HFFc6 (cell line): ENCODE results near the gene N4BP3. TPM values are rescaled to one million over a fixed set of nuclear protein-coding genes. Genes with fewer than 3 reads are reported as not detected.

Source experiments
- DNase-seq: peaks from one replicate; pipeline ENCODE4 v3.0.0-alpha.2; 2018
- H3K27ac Mint-ChIP-seq: 2 replicates; pipeline ENCODE4 v1.8.0; 2020; ENCODE audit warnings: mild to moderate bottlenecking, mixed read lengths
- H3K27me3 Mint-ChIP-seq: 2 replicates; pipeline ENCODE4 v1.8.0; 2021; ENCODE audit warnings: mild to moderate bottlenecking, moderate library complexity, mixed read lengths; ENCODE audit not compliant: insufficient read depth
- H3K36me3 Mint-ChIP-seq: 2 replicates; pipeline ENCODE4 v1.8.0; 2021; ENCODE audit warnings: low read depth, mixed read lengths
- H3K4me1 Mint-ChIP-seq: 2 replicates; pipeline ENCODE4 v1.8.0; 2020; ENCODE audit warnings: low read depth, mixed read lengths
- H3K4me3 Mint-ChIP-seq: 2 replicates; pipeline ENCODE4 v1.8.0; 2020; ENCODE audit warnings: mild to moderate bottlenecking, moderate library complexity, mixed read lengths
- H3K9me3 Mint-ChIP-seq: 2 replicates; pipeline ENCODE4 v1.8.0; 2020; ENCODE audit warnings: mild to moderate bottlenecking, mixed read lengths
- total RNA-seq, 6 experiments: library from RNA; stranded (reverse); fragmentation: NEBNext Ultra II Directional; extraction: Animal tissue kit (Norgen Biotek cat#: 25700); gene quantifications; 2 replicates in 1 of 6; 3 replicates in 5 of 6; pipeline ENCODE4 v1.2.3, GENCODE V29; 2021
- TF ChIP-seq, protein P1 (sequence below): fragments of 200-600 bp; sonication (generic); IDR thresholded peaks from 2 replicates; pipeline ENCODE4 v1.5.0; 2021; ENCODE audit warnings: antibody characterized with exemption, mild to moderate bottlenecking

The N4BP3 gene
- total RNA-seq, 6 experiments from 2014 or later: 0.03 to 0.05 (median 0.05) TPM; not detected in 3

DNA sequence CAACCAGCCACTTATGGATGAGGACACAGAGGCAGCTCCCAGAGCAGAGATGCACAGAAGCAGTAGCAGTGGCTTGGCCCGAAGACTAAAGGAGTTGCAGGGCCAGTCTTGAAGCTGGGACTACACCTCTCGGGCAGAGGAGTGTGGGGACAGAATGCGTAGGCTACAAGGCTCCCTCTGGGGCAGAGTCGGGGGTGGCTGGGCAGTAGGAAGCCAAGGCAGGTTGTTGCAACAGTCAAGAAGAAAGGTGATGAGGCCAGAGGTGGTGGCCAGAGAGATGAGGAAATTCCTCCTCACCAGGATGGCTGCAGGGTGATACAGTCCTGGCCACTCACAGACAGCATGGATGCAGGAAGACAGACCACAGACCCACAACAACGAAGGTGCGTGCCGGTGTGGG, 4.9 kb upstream of the N4BP3 start:
- Mint-ChIP-seq H3K9me3 (peaks cover 5% of the 10 kb centered on the region; the same call in 1 of the 2 replicates), H3K4me1 (no peaks in the 10 kb centered on the region), H3K36me3 (no peaks in the 10 kb centered on the region; the same call in 1 of the 2 replicates), H3K27ac (no peak overlapping the region), H3K4me3 (no peak overlapping the region), H3K27me3 (peaks cover 27% of the 10 kb centered on the region)
- no peak for DNase-seq
- TF ChIP-seq, protein P1, sequence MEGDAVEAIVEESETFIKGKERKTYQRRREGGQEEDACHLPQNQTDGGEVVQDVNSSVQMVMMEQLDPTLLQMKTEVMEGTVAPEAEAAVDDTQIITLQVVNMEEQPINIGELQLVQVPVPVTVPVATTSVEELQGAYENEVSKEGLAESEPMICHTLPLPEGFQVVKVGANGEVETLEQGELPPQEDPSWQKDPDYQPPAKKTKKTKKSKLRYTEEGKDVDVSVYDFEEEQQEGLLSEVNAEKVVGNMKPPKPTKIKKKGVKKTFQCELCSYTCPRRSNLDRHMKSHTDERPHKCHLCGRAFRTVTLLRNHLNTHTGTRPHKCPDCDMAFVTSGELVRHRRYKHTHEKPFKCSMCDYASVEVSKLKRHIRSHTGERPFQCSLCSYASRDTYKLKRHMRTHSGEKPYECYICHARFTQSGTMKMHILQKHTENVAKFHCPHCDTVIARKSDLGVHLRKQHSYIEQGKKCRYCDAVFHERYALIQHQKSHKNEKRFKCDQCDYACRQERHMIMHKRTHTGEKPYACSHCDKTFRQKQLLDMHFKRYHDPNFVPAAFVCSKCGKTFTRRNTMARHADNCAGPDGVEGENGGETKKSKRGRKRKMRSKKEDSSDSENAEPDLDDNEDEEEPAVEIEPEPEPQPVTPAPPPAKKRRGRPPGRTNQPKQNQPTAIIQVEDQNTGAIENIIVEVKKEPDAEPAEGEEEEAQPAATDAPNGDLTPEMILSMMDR: no peak

DNA sequence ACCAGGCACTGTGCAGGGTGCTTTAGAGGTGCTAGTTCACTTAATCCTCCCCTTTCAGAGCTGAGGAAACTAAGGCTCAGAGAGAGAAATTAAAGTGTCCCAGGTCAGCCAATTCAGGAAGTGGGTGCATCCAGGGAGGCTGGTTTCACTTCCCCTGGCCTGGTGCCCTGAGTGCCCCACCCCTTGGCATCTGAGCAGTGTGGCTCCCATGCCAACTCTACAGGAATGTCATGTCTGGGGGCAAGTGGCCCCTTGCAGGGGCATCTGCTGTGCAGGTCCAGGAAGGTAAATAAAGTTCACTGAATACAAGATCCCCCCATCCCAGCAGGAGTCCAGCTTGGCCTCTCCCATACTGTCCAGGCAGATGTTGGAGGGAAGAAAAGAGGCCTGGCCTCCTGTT, 4.4 kb upstream of the N4BP3 start:
- H3K36me3 Mint-ChIP-seq: no peaks in the 10 kb centered on the region; the same call in 1 of the 2 replicates
- H3K27ac Mint-ChIP-seq: no peak overlapping the region
- H3K4me1 Mint-ChIP-seq: no peaks in the 10 kb centered on the region
- TF ChIP-seq, protein P1: no peak
- H3K9me3 Mint-ChIP-seq: peaks cover 5% of the 10 kb centered on the region; the same call in 1 of the 2 replicates
- no peak overlapping the region for H3K4me3 Mint-ChIP-seq
- DNase-seq: no peak
- H3K27me3 Mint-ChIP-seq: peaks cover 27% of the 10 kb centered on the region

DNA sequence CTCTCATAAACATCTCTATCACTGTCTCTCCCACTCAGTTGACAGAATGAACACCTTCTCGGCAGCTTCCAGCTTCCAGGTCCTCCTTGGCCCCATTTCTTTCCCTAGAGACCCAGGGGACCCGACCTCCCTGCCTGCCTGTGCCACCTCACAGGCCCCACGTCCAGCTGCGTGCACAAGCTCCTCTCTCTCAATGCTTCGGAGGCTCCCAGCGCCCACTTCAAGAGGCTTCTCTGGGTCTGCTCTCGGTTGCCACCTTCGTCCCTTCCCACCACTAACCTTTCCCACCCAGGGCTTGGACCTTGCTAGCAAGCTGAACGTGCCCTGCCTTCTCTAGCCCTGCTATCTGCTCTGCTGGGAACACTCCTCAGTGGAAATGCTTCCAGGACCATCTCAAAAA, 2.8 kb upstream of the N4BP3 start:
- no peak for DNase-seq
- Mint-ChIP-seq H3K36me3 (no peaks in the 10 kb centered on the region; the same call in 1 of the 2 replicates), H3K4me1 (no peaks in the 10 kb centered on the region), H3K27me3 (peaks cover 33% of the 10 kb centered on the region), H3K9me3 (peaks cover 5% of the 10 kb centered on the region; the same call in 1 of the 2 replicates), H3K4me3 (no peak overlapping the region), H3K27ac (no peak overlapping the region)
- TF ChIP-seq, protein P1: no peak

DNA sequence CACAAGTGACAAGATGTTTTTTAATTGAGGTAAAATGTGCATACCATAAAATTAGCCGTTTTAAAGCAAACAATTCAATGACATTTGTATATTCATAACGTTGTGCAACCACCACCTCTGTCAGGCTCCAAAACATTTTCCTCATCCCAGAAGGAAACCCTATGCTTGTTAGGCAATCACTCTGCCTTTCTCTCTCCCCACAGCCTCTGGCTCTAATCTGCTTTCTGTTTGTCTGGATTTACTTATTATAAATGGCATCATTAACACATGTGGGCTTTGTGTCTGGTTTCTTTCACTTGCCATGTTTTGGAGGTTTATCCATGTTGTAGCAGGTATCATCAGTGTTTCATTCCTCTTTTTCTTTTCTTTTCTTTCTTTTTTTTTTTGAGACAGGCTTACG, 1.4 kb upstream of the N4BP3 start:
- Mint-ChIP-seq H3K9me3 (peaks cover 5% of the 10 kb centered on the region; the same call in 1 of the 2 replicates), H3K4me3 (no peak overlapping the region), H3K4me1 (no peaks in the 10 kb centered on the region), H3K27me3 (peaks cover 34% of the 10 kb centered on the region), H3K27ac (no peak overlapping the region), H3K36me3 (no peaks in the 10 kb centered on the region; the same call in 1 of the 2 replicates)
- DNase-seq: no peak
- TF ChIP-seq, protein P1: no peak

DNA sequence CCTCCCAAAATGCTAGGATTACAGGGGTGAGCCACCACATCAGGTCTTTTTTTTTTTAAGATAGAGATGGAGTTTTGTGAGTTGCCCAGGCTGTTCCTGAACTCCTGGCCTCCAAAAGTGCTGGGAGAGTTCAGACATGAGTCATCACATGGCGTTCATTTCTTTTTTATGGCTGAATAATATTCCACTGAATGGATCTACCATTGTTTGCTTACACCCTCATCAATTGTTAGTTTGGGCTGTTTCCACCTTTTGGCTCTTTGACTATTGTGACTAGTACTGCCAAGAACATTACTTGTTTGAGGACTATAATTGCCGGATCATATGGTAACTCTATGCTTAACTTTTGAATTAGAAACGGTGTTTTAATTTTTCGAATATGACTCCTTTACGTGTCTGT, 787 bp upstream of the N4BP3 start:
- Mint-ChIP-seq H3K4me1 (no peaks in the 10 kb centered on the region), H3K36me3 (no peaks in the 10 kb centered on the region; the same call in 1 of the 2 replicates), H3K27me3 (peaks cover 34% of the 10 kb centered on the region), H3K9me3 (peaks cover 5% of the 10 kb centered on the region; the same call in 1 of the 2 replicates), H3K4me3 (peak overlapping the region; percentile 65; the same call in 1 of the 2 replicates), H3K27ac (no peak overlapping the region)
- DNase-seq: no peak
- TF ChIP-seq, protein P1: no peak
